GM21619 (cell line): Measurements from ENCODE around the gene OSBPL8.
A peak's percentile ranks its signal among the peaks of the same experiment; 100 is the strongest.

ENCODE experiments used
- ATAC-seq: cut with Tn5 transposase; IDR thresholded peaks from one replicate; pipeline ENCODE4 v1.9.1; 2021; ENCODE audit not compliant: unreplicated experiment

OSBPL8 gene

GRCh38 chr12:76471579-76471978 lies 88.0 kb downstream of the OSBPL8 start:
- ATAC-seq: no peak

GRCh38 chr12:76470028-76470939 lies 89.3 kb downstream of the OSBPL8 start:
- peak; percentile 92 for ATAC-seq

- no peak for ATAC-seq
Observed at GRCh38 chr12:76464631-76465166, 94.9 kb downstream of the OSBPL8 start.

- no peak for ATAC-seq
Observed at GRCh38 chr12:76462668-76463224, 96.8 kb downstream of the OSBPL8 start.

GRCh38 chr12:76460807-76461206 lies 98.8 kb downstream of the OSBPL8 start:
- ATAC-seq: no peak

- no peak for ATAC-seq
Observed at GRCh38 chr12:76457818-76458217, 101.8 kb downstream of the OSBPL8 start.

GRCh38 chr12:76457010-76457409 lies 102.6 kb downstream of the OSBPL8 start:
- ATAC-seq: no peak

GRCh38 chr12:76455582-76456345 lies 103.8 kb downstream of the OSBPL8 start:
- ATAC-seq: peak; percentile 96

- ATAC-seq: no peak
Observed at GRCh38 chr12:76451528-76451927, 108.0 kb downstream of the OSBPL8 start.

GRCh38 chr12:76450690-76451089 lies 108.9 kb downstream of the OSBPL8 start:
- ATAC-seq: no peak

GRCh38 chr12:76449993-76450392 lies 109.6 kb downstream of the OSBPL8 start:
- no peak for ATAC-seq

GRCh38 chr12:76449583-76449982 lies 110.0 kb downstream of the OSBPL8 start:
- no peak for ATAC-seq

GRCh38 chr12:76449016-76449415 lies 110.6 kb downstream of the OSBPL8 start:
- no peak for ATAC-seq

- ATAC-seq: no peak
Observed at GRCh38 chr12:76446090-76446489, 113.5 kb downstream of the OSBPL8 start.

- ATAC-seq: no peak
Observed at GRCh38 chr12:76445462-76445861, 114.1 kb downstream of the OSBPL8 start.

- peak; percentile 50 for ATAC-seq
Observed at GRCh38 chr12:76444408-76444984, 115.1 kb downstream of the OSBPL8 start.

- no peak for ATAC-seq
Observed at GRCh38 chr12:76441016-76441415, 118.6 kb downstream of the OSBPL8 start.

GRCh38 chr12:76432733-76433132 lies 126.8 kb downstream of the OSBPL8 start:
- ATAC-seq: no peak

GRCh38 chr12:76428117-76428516 lies 131.5 kb downstream of the OSBPL8 start:
- ATAC-seq: no peak

- ATAC-seq: no peak
Observed at GRCh38 chr12:76426160-76426559, 133.4 kb downstream of the OSBPL8 start.

GRCh38 chr12:76424941-76425340 lies 134.6 kb downstream of the OSBPL8 start:
- no peak for ATAC-seq
